Adrenal gland (tissue), 5 donors: ENCODE results near the gene SRPK2.

ENCODE experiments used
- POLR2A ChIP-seq, 2 donors: fragments of 450-650 bp; IDR thresholded peaks; one replicate each; pipeline ENCODE4 v1.6.1; 2017; ENCODE audit warnings: antibody characterized with exemption in 2 of 2, mild to moderate bottlenecking in 2 of 2, moderate library complexity in 1 of 2
- TF ChIP-seq, protein P1 (sequence below), 6 experiments: fragments of 450-650 bp in 4 of 6; fragments of 200-600 bp in 2 of 6; sonication (generic) in 1 of 6; IDR thresholded peaks; 1 replicate in 5 of 6; 2 replicates in 1 of 6; pipeline versions ENCODE4 v1.5.1 to v1.8.0; 2016 to 2021; ENCODE audit warnings: antibody characterized with exemption in 6 of 6, mild to moderate bottlenecking in 2 of 6, moderate library complexity in 1 of 6
- donor health status: DM: no; HTN: no; CAD: no.

- TF ChIP-seq, protein P1, sequence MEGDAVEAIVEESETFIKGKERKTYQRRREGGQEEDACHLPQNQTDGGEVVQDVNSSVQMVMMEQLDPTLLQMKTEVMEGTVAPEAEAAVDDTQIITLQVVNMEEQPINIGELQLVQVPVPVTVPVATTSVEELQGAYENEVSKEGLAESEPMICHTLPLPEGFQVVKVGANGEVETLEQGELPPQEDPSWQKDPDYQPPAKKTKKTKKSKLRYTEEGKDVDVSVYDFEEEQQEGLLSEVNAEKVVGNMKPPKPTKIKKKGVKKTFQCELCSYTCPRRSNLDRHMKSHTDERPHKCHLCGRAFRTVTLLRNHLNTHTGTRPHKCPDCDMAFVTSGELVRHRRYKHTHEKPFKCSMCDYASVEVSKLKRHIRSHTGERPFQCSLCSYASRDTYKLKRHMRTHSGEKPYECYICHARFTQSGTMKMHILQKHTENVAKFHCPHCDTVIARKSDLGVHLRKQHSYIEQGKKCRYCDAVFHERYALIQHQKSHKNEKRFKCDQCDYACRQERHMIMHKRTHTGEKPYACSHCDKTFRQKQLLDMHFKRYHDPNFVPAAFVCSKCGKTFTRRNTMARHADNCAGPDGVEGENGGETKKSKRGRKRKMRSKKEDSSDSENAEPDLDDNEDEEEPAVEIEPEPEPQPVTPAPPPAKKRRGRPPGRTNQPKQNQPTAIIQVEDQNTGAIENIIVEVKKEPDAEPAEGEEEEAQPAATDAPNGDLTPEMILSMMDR (IDR thresholded peaks at IDR 0.05), result no peak
- no peak for TF ChIP-seq POLR2A (IDR thresholded peaks at IDR 0.05)
Measured at GRCh38 chr7:105068886-105069285, 319.8 kb downstream of the SRPK2 start.
